WI38 (cell line): ENCODE results near the gene FKBP9.
"Not testable (repeated sequence)": the region's sequence is repeated elsewhere in the genome, so short reads cannot be mapped to it uniquely, and the experiment has no call there.

Experiments
- H3K4me3 ChIP-seq: 2 replicates; pipeline ENCODE4 v1.5.1; 2011; ENCODE audit warnings: low read depth, mild to moderate bottlenecking, control low read depth, low read length
- CTCF ChIP-seq: IDR thresholded peaks from 2 replicates; pipeline ENCODE4 v1.5.1; 2012; ENCODE audit warnings: low read depth, mild to moderate bottlenecking, control low read depth, low read length

Gene FKBP9

GRCh38 chr7:33003111-33003510 lies 45.9 kb downstream of the FKBP9 start:
- not testable (repeated sequence) for H3K4me3 ChIP-seq

- H3K4me3 ChIP-seq = not testable (repeated sequence)
Observed at GRCh38 chr7:33004104-33004616, 46.9 kb downstream of the FKBP9 start.

GRCh38 chr7:33005193-33005592 lies 48.0 kb downstream of the FKBP9 start:
- H3K4me3 ChIP-seq = not testable (repeated sequence)

GRCh38 chr7:33005690-33006089 lies 48.5 kb downstream of the FKBP9 start:
- not testable (repeated sequence) for H3K4me3 ChIP-seq

- TF ChIP-seq CTCF = no peak
- H3K4me3 ChIP-seq = no peak overlapping the region
Observed at GRCh38 chr7:33009734-33010133, 52.5 kb downstream of the FKBP9 start.

- H3K4me3 ChIP-seq = no peak overlapping the region
- no peak for TF ChIP-seq CTCF
Observed at GRCh38 chr7:33012364-33012763, 55.1 kb downstream of the FKBP9 start.

GRCh38 chr7:33024189-33024757 lies 67.0 kb downstream of the FKBP9 start:
- H3K4me3 ChIP-seq = no peak overlapping the region
- no peak for TF ChIP-seq CTCF

- TF ChIP-seq CTCF = no peak
- no peak overlapping the region for H3K4me3 ChIP-seq
Observed at GRCh38 chr7:33035776-33036175, 78.5 kb downstream of the FKBP9 start.

GRCh38 chr7:33038639-33039038 lies 81.4 kb downstream of the FKBP9 start:
- no peak overlapping the region for H3K4me3 ChIP-seq
- no peak for TF ChIP-seq CTCF
